Measurements from ENCODE around the gene IL4I1. TPM values are rescaled to one million over a fixed set of nuclear protein-coding genes. Genes with fewer than 3 reads are reported as not detected.

Gene IL4I1
- total RNA-seq, 1 donor from 2014 or later: 25.5 TPM

DNA sequence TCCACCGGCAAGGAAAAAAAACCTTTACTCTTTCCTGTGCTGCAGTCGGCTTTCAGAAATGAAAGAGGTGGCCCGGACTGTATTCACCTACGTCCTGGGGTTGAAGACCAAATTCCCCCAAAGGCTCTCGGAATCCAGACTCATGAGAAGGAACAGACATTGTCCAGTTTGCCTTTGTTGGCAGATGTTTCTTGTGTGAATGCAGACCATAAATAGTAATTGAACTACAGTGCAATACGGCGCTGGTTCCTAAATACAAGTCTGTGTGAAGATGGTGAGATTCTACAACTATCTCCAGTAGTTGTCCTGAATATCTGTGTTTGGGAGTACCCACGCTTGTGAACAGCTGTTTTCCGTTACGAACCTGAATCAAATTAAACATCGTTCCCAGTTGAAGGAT lies 57.0 kb downstream of the IL4I1 start:
- no peak for DNase-seq
- H3K4me3 Mint-ChIP-seq: no peak overlapping the region
- TF ChIP-seq, protein P1, sequence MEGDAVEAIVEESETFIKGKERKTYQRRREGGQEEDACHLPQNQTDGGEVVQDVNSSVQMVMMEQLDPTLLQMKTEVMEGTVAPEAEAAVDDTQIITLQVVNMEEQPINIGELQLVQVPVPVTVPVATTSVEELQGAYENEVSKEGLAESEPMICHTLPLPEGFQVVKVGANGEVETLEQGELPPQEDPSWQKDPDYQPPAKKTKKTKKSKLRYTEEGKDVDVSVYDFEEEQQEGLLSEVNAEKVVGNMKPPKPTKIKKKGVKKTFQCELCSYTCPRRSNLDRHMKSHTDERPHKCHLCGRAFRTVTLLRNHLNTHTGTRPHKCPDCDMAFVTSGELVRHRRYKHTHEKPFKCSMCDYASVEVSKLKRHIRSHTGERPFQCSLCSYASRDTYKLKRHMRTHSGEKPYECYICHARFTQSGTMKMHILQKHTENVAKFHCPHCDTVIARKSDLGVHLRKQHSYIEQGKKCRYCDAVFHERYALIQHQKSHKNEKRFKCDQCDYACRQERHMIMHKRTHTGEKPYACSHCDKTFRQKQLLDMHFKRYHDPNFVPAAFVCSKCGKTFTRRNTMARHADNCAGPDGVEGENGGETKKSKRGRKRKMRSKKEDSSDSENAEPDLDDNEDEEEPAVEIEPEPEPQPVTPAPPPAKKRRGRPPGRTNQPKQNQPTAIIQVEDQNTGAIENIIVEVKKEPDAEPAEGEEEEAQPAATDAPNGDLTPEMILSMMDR (IDR thresholded peaks at IDR 0.05): no peak
- no peak for ATAC-seq (ENCODE audit: low read depth)
- H3K4me1 Mint-ChIP-seq: peaks cover 25% of the 10 kb centered on the region
- no peaks in the 10 kb centered on the region for H3K27me3 Mint-ChIP-seq
- H3K27ac Mint-ChIP-seq: no peak overlapping the region
- peaks cover 55% of the 10 kb centered on the region for H3K36me3 Mint-ChIP-seq (ENCODE audit: low read depth)
- no peaks in the 10 kb centered on the region for H3K9me3 Mint-ChIP-seq
- CTCF ChIA-PET: no interaction called here
- intact Hi-C loops (cut with micrococcal nuclease): no loop called here
- POLR2A ChIA-PET: interaction anchor here (0.6 to 1.4 kb wide), 2 partner anchors 11 to 17 kb away, joined by 3 read pairs; partner anchors contain the start of gene PTOV1

Other genes starting within 250 kb of the IL4I1 start
- gene IRF3, start 231.0 kb downstream of the IL4I1 start, total RNA-seq: 145 and 171 TPM in 2 replicates
- 30.7 and 39.1 TPM in 2 replicates for gene BCL2L12, start 231.0 kb downstream of the IL4I1 start, total RNA-seq
- gene PRMT1, start 219.6 kb downstream of the IL4I1 start, total RNA-seq: 372 and 376 TPM in 2 replicates
- 6.8 and 9.5 TPM in 2 replicates for gene ADM5, start 207.3 kb downstream of the IL4I1 start, total RNA-seq
- gene CPT1C, start 205.8 kb downstream of the IL4I1 start, total RNA-seq: 0.35 and 0.51 TPM in 2 replicates
- gene TSKS, start 133.6 kb downstream of the IL4I1 start, total RNA-seq: 0.39 and 0.55 TPM in 2 replicates
- 56.7 and 60.6 TPM in 2 replicates for gene AP2A1, start 129.9 kb downstream of the IL4I1 start, total RNA-seq
- 12.0 and 15.0 TPM in 2 replicates for gene FUZ, start 83.6 kb downstream of the IL4I1 start, total RNA-seq
- gene MED25, start 78.6 kb downstream of the IL4I1 start, total RNA-seq: 70.1 and 88.8 TPM in 2 replicates
- gene PTOV1, start 45.7 kb downstream of the IL4I1 start, total RNA-seq: 103 and 107 TPM in 2 replicates
- gene PNKP, start 29.3 kb downstream of the IL4I1 start, total RNA-seq: 174 and 205 TPM in 2 replicates
- 21.3 and 28.7 TPM in 2 replicates for gene AKT1S1, start 19.5 kb downstream of the IL4I1 start, total RNA-seq
- gene TBC1D17, start 19.2 kb downstream of the IL4I1 start, total RNA-seq: 51.1 and 57.0 TPM in 2 replicates
- gene ATF5, start 32.3 kb upstream of the IL4I1 start, total RNA-seq: 198 and 199 TPM in 2 replicates
- gene NUP62, start 32.6 kb upstream of the IL4I1 start, total RNA-seq: 96.8 and 114 TPM in 2 replicates
- not detected in 2 replicates for gene SIGLEC11, start 64.3 kb upstream of the IL4I1 start, total RNA-seq
- gene VRK3, start 128.5 kb upstream of the IL4I1 start, total RNA-seq: 71.1 and 82.6 TPM in 2 replicates
- gene ZNF473, start 129.1 kb upstream of the IL4I1 start, total RNA-seq: 10.5 and 14.2 TPM in 2 replicates